CD4-positive, alpha-beta T cell (primary cell): ENCODE results near the gene CCDC60. TPM values are rescaled to one million over a fixed set of nuclear protein-coding genes. Genes with fewer than 3 reads are reported as not detected.

ENCODE experiments used
- ATAC-seq: fragments of 200-7000 bp; cut with Tn5 transposase; one replicate; pipeline ENCODE4 v1.10.0; 2022; ENCODE audit warnings: mild to moderate bottlenecking; ENCODE audit not compliant: poor library complexity
- CTCF ChIA-PET: fragments of 350-600 bp; sonication (Branson Sonifier 250); formaldehyde crosslinking; loops from one replicate; lab custom pipeline; 2021; ENCODE audit warnings: antibody characterized with exemption, inconsistent platforms; lab: Charles Lee
- POLR2A ChIA-PET: fragments of 350-600 bp; sonication (Branson Sonifier 250); formaldehyde crosslinking; loops from one replicate; lab custom pipeline; 2021; ENCODE audit warnings: antibody characterized with exemption, inconsistent platforms; lab: Charles Lee
- DNase-seq, 14 experiments: peaks; one replicate each; pipeline ENCODE4 v3.0.0-alpha.2; 2013 to 2020; ENCODE audit warnings: mixed read lengths in 2 of 14
- H3K27ac ChIP-seq, 2 donors: one replicate each; pipeline versions ENCODE4 v1.5.1 to v1.7.0; 2013; ENCODE audit warnings: low read length in 2 of 2, low read depth in 1 of 2, mild to moderate bottlenecking in 1 of 2
- H3K27me3 ChIP-seq, 2 experiments: 1 replicate in 1 of 2; 2 replicates in 1 of 2; pipeline versions ENCODE4 v1.6.1 to v1.7.0; 2013; ENCODE audit warnings: low read length in 2 of 2, control low read depth in 1 of 2, mild to moderate bottlenecking in 1 of 2, moderate library complexity in 1 of 2; ENCODE audit not compliant: insufficient read depth in 2 of 2, control insufficient read depth in 1 of 2
- H3K36me3 ChIP-seq: one replicate; pipeline ENCODE4 v1.6.1; 2013; ENCODE audit warnings: low read length, control low read depth; ENCODE audit not compliant: insufficient read depth
- H3K4me1 ChIP-seq: one replicate; pipeline ENCODE4 v1.6.1; 2013; ENCODE audit warnings: low read length, control low read depth; ENCODE audit not compliant: insufficient read depth
- H3K4me3 ChIP-seq: one replicate; pipeline ENCODE4 v1.5.1; 2013; ENCODE audit warnings: mild to moderate bottlenecking, low read length, moderate library complexity
- H3K9me3 ChIP-seq, 2 experiments: 1 replicate in 1 of 2; 2 replicates in 1 of 2; pipeline versions ENCODE4 v1.6.1 to v1.7.0; 2013; ENCODE audit warnings: low read length in 2 of 2, mild to moderate bottlenecking in 2 of 2, control low read depth in 1 of 2, moderate library complexity in 1 of 2; ENCODE audit not compliant: control insufficient read depth in 1 of 2, insufficient read depth in 1 of 2
- H3K27ac Mint-ChIP-seq: one replicate; pipeline ENCODE4 v1.8.0; 2020; ENCODE audit warnings: mixed read lengths
- H3K27me3 Mint-ChIP-seq: one replicate; pipeline ENCODE4 v1.8.0; 2021; ENCODE audit warnings: mixed read lengths
- H3K36me3 Mint-ChIP-seq: one replicate; pipeline ENCODE4 v1.8.0; 2021; ENCODE audit warnings: low read depth, mixed read lengths
- H3K4me1 Mint-ChIP-seq: one replicate; pipeline ENCODE4 v1.8.0; 2021; ENCODE audit warnings: low read depth, mixed read lengths
- H3K4me3 Mint-ChIP-seq: one replicate; pipeline ENCODE4 v1.8.0; 2020; ENCODE audit warnings: mild to moderate bottlenecking, mixed read lengths
- H3K9me3 Mint-ChIP-seq: one replicate; pipeline ENCODE4 v1.8.0; 2020; ENCODE audit warnings: mixed read lengths
- intact Hi-C, 2 experiments: fragments of 100-400 bp; cut with DNase I in 1 of 2; cut with micrococcal nuclease in 1 of 2; formaldehyde crosslinking; loops; one replicate each; pipeline versions ENCODE4 v1.15.1 to v1.9.0; 2023 to 2025; cut with DNase I, micrococcal nuclease
- total RNA-seq, 174 experiments: library from RNA in 2 of 174; stranded (reverse) in 2 of 174; gene quantifications; one replicate each; pipeline ENCODE4 v1.2.3 and lab custom pipeline; 2021 to 2026
- TF ChIP-seq, protein P1 (sequence below): fragments of 200-600 bp; IDR thresholded peaks from one replicate; pipeline ENCODE4 v1.8.0; 2022; ENCODE audit warnings: antibody characterized with exemption, mild to moderate bottlenecking

The CCDC60 gene
- total RNA-seq, 2 experiments from 2014 or later, result not detected

- Histone ChIP-seq H3K27me3 (peaks cover 0 to 5% of the 10 kb centered on the region in 2 experiments), H3K9me3 (no peaks in the 10 kb centered on the region), H3K36me3 (no peaks in the 10 kb centered on the region), H3K4me3 (no peak overlapping the region), H3K4me1 (no peaks in the 10 kb centered on the region), H3K27ac (no peak overlapping the region)
- DNase-seq (no peak), ATAC-seq (no peak)
- Mint-ChIP-seq H3K27ac (no peak overlapping the region), H3K9me3 (no peaks in the 10 kb centered on the region), H3K27me3 (peaks cover 14% of the 10 kb centered on the region), H3K4me1 (no peaks in the 10 kb centered on the region), H3K4me3 (no peak overlapping the region), H3K36me3 (no peaks in the 10 kb centered on the region)
- POLR2A ChIA-PET, result no interaction called here
- TF ChIP-seq, protein P1, sequence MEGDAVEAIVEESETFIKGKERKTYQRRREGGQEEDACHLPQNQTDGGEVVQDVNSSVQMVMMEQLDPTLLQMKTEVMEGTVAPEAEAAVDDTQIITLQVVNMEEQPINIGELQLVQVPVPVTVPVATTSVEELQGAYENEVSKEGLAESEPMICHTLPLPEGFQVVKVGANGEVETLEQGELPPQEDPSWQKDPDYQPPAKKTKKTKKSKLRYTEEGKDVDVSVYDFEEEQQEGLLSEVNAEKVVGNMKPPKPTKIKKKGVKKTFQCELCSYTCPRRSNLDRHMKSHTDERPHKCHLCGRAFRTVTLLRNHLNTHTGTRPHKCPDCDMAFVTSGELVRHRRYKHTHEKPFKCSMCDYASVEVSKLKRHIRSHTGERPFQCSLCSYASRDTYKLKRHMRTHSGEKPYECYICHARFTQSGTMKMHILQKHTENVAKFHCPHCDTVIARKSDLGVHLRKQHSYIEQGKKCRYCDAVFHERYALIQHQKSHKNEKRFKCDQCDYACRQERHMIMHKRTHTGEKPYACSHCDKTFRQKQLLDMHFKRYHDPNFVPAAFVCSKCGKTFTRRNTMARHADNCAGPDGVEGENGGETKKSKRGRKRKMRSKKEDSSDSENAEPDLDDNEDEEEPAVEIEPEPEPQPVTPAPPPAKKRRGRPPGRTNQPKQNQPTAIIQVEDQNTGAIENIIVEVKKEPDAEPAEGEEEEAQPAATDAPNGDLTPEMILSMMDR, result no peak
- intact Hi-C loops, result no loop called here
- CTCF ChIA-PET, result no interaction called here
Measured at GRCh38 chr12:119378903-119379302, 44.4 kb downstream of the CCDC60 start.

GRCh38 chr12:119381471-119382235, 47.1 kb downstream of the CCDC60 start:
- Mint-ChIP-seq H3K4me3 (no peak overlapping the region), H3K36me3 (no peaks in the 10 kb centered on the region), H3K9me3 (no peaks in the 10 kb centered on the region), H3K27ac (no peak overlapping the region), H3K4me1 (no peaks in the 10 kb centered on the region), H3K27me3 (peaks cover 3% of the 10 kb centered on the region)
- no peak overlapping the region for H3K4me3 ChIP-seq
- no peaks in the 10 kb centered on the region for H3K36me3 ChIP-seq
- H3K9me3 ChIP-seq, result peaks cover 0 to 4% of the 10 kb centered on the region in 2 experiments
- ATAC-seq, result no peak
- no peak overlapping the region for H3K27ac ChIP-seq
- TF ChIP-seq, protein P1, result no peak
- CTCF ChIA-PET, result no interaction called here
- DNase-seq, result no peak
- POLR2A ChIA-PET, result no interaction called here
- no peaks in the 10 kb centered on the region for H3K27me3 ChIP-seq
- intact Hi-C loops, result loop anchor here in 1 of 2 experiments (2.0 kb wide), 1 partner anchor 49 kb away; no protein-coding TSS in a partner anchor
- no peaks in the 10 kb centered on the region for H3K4me1 ChIP-seq

- Mint-ChIP-seq H3K36me3 (no peaks in the 10 kb centered on the region), H3K27ac (no peak overlapping the region), H3K4me3 (no peak overlapping the region), H3K4me1 (no peaks in the 10 kb centered on the region), H3K9me3 (no peaks in the 10 kb centered on the region), H3K27me3 (no peaks in the 10 kb centered on the region)
- no peaks in the 10 kb centered on the region for H3K36me3 ChIP-seq
- DNase-seq (no peak), ATAC-seq (no peak)
- peaks cover 0 to 4% of the 10 kb centered on the region in 2 experiments for H3K9me3 ChIP-seq
- TF ChIP-seq, protein P1, result no peak
- H3K4me3 ChIP-seq, result no peak overlapping the region
- H3K27me3 ChIP-seq, result no peaks in the 10 kb centered on the region
- intact Hi-C loops, result loop anchor here in 1 of 2 experiments (2.0 kb wide), 1 partner anchor 50 kb away; no protein-coding TSS in a partner anchor
- CTCF ChIA-PET, result no interaction called here
- POLR2A ChIA-PET, result no interaction called here
- H3K4me1 ChIP-seq, result no peaks in the 10 kb centered on the region
- H3K27ac ChIP-seq, result no peak overlapping the region
Measured at GRCh38 chr12:119383206-119383605, 48.7 kb downstream of the CCDC60 start.
